HFFc6 (cell line): ENCODE data around the gene FAM200C. TPM values are rescaled to one million over a fixed set of nuclear protein-coding genes. Genes with fewer than 3 reads are reported as not detected.

Experiments
- DNase-seq: peaks from one replicate; pipeline ENCODE4 v3.0.0-alpha.2; 2018
- H3K27ac Mint-ChIP-seq: 2 replicates; pipeline ENCODE4 v1.8.0; 2020; ENCODE audit warnings: mild to moderate bottlenecking, mixed read lengths
- H3K27me3 Mint-ChIP-seq: 2 replicates; pipeline ENCODE4 v1.8.0; 2021; ENCODE audit warnings: mild to moderate bottlenecking, moderate library complexity, mixed read lengths; ENCODE audit not compliant: insufficient read depth
- H3K36me3 Mint-ChIP-seq: 2 replicates; pipeline ENCODE4 v1.8.0; 2021; ENCODE audit warnings: low read depth, mixed read lengths
- H3K4me1 Mint-ChIP-seq: 2 replicates; pipeline ENCODE4 v1.8.0; 2020; ENCODE audit warnings: low read depth, mixed read lengths
- H3K4me3 Mint-ChIP-seq: 2 replicates; pipeline ENCODE4 v1.8.0; 2020; ENCODE audit warnings: mild to moderate bottlenecking, moderate library complexity, mixed read lengths
- H3K9me3 Mint-ChIP-seq: 2 replicates; pipeline ENCODE4 v1.8.0; 2020; ENCODE audit warnings: mild to moderate bottlenecking, mixed read lengths
- total RNA-seq, 6 experiments: library from RNA; stranded (reverse); fragmentation: NEBNext Ultra II Directional; extraction: Animal tissue kit (Norgen Biotek cat#: 25700); gene quantifications; 2 replicates in 1 of 6; 3 replicates in 5 of 6; pipeline ENCODE4 v1.2.3, GENCODE V29; 2021
- TF ChIP-seq, protein P1 (sequence below): fragments of 200-600 bp; sonication (generic); IDR thresholded peaks from 2 replicates; pipeline ENCODE4 v1.5.0; 2021; ENCODE audit warnings: antibody characterized with exemption, mild to moderate bottlenecking

FAM200C gene
- total RNA-seq, 6 experiments from 2014 or later = 1.9 to 3.0 (median 2.6) TPM

DNA sequence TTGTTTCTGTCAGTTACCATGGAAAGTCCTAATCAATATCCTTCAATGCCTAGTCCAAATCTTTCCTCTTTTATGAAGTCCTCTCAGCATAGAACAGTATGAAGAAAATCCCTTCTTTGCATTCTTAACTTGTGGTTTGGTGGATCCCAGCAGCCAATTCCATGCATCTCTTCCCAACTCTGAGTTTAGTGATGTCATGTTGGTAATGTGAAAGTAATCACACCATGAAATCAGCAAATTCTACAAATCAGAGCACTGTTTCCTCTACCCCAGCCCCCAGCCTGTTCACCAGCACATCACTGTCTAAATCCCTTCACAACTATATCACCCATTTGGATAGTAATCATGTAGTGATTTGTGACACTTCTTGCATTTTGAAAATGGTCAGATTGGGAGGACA is 24.7 kb downstream of the FAM200C start:
- Mint-ChIP-seq H3K27me3 (peaks cover 29% of the 10 kb centered on the region), H3K4me3 (no peak overlapping the region), H3K27ac (no peak overlapping the region), H3K9me3 (no peaks in the 10 kb centered on the region), H3K36me3 (no peaks in the 10 kb centered on the region), H3K4me1 (peaks cover 9% of the 10 kb centered on the region)
- TF ChIP-seq, protein P1, sequence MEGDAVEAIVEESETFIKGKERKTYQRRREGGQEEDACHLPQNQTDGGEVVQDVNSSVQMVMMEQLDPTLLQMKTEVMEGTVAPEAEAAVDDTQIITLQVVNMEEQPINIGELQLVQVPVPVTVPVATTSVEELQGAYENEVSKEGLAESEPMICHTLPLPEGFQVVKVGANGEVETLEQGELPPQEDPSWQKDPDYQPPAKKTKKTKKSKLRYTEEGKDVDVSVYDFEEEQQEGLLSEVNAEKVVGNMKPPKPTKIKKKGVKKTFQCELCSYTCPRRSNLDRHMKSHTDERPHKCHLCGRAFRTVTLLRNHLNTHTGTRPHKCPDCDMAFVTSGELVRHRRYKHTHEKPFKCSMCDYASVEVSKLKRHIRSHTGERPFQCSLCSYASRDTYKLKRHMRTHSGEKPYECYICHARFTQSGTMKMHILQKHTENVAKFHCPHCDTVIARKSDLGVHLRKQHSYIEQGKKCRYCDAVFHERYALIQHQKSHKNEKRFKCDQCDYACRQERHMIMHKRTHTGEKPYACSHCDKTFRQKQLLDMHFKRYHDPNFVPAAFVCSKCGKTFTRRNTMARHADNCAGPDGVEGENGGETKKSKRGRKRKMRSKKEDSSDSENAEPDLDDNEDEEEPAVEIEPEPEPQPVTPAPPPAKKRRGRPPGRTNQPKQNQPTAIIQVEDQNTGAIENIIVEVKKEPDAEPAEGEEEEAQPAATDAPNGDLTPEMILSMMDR = no peak
- DNase-seq = no peak

DNA sequence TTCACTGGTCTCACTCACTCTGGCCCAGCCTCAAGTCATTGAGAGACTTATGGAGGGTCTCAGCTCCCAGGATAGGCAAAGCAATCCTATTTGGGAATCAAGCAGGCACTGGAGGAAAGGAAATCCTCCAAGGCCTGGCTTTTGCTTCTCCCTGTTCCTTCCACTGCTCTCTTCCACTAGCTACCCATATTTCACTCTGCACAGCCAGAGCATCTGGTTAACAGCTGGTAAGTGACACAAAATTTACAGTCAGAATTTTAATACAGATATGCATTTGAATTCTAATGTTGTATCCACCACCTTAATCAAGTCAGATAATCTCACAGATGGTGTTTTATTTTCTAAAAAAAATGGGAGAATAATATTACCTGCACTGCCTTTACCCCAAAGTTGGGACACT is 28.6 kb downstream of the FAM200C start:
- Mint-ChIP-seq H3K27ac (no peak overlapping the region), H3K9me3 (no peaks in the 10 kb centered on the region), H3K36me3 (no peaks in the 10 kb centered on the region), H3K4me1 (peaks cover 18% of the 10 kb centered on the region), H3K27me3 (peaks cover 33% of the 10 kb centered on the region), H3K4me3 (peak overlapping the region; percentile 86)
- TF ChIP-seq, protein P1 = no peak
- DNase-seq = no peak

DNA sequence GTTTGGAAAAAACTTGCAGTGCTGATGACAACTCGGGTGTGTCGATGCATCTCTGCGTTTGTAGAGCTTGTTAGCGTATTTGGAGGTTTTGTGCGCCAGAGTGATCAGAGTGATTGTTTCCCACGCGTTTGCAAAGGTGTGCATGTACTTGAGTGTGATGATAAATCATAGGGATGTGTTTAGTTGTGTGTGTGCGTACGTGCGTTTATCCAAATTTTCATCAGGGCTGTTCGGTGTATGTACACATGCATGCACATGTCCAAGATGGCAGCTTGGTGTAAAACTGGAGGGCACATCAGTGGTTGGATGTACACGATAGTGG is 29.2 kb downstream of the FAM200C start:
- Mint-ChIP-seq H3K27ac (no peak overlapping the region; the same call in 1 of the 2 replicates), H3K9me3 (no peaks in the 10 kb centered on the region), H3K27me3 (peaks cover 32% of the 10 kb centered on the region), H3K36me3 (no peaks in the 10 kb centered on the region), H3K4me1 (peaks cover 18% of the 10 kb centered on the region), H3K4me3 (peak overlapping the region; percentile 86)
- TF ChIP-seq, protein P1 = no peak
- no peak for DNase-seq

DNA sequence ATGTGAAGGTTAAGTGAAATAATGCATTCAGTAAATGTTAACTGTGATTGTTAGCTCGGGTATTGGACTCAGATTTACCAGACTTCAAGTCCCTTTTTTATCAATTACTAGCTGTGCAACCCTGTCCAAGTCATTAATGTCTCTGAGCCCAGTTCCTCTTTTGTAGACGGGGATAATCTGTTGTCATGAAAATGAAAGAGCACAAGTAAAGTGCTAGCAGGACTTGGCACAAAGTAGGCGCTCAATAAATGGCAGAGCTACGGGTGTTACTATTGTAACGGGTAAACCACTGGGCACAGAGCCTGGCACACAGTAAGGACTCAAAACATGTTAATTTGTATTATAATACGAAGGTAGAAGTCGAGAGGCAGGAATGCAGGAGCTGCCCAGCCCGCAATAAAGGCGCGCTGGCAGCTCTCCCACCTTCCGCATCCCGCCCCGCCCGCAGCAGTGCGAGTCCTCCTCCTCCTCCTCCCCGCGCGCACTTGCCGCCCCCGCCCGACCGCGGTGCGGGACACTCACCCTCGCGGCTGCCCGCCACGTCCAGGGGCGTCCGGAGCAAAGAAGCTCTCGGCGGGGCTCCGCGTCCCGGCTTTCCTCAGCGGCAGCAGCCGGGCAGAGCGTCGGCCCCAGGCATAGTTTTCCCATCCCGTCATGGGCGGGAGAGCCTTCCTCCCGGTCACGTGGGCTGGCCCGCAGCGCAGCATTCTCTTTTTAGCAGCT is 29.7 kb downstream of the FAM200C start, which contains the start of gene C1QTNF2:
C1QTNF2 (minus strand) TSS at position 637 of the 723 bp plus-strand sequence. CDS start 15,615 bp downstream, outside the sequence.
- H3K4me1 Mint-ChIP-seq = peaks cover 18% of the 10 kb centered on the region
- H3K4me3 Mint-ChIP-seq = peak within 1 kb of the TSS; percentile 86
- no peaks in the 10 kb centered on the region for H3K9me3 Mint-ChIP-seq
- H3K27ac Mint-ChIP-seq = peak within 1 kb of the TSS; percentile 25; the same call in 1 of the 2 replicates
- peak; percentile 43 for DNase-seq
- no peaks in the 10 kb centered on the region for H3K36me3 Mint-ChIP-seq
- H3K27me3 Mint-ChIP-seq = peaks cover 29% of the 10 kb centered on the region
- TF ChIP-seq, protein P1 = no peak

DNA sequence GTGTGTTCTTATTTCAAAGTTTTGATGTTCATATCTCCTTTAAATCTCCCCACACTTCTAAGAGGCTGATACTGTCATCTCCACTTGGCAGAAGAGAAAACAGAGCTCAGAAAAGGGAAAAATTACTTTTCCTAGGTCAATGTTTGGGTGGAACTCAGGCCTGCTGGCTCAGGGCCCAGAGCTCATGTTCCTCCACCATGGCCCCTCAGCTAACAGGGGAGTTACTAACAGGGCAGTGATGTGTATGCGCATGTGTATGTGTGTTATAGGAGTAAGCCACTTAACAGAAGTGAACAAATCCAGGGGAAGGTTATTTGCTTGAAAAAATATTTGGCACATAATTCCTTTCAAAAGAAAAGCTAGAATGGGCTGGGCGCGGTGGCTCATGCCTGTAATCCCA is 32.0 kb downstream of the FAM200C start:
- DNase-seq = no peak
- Mint-ChIP-seq H3K4me1 (peaks cover 18% of the 10 kb centered on the region), H3K27ac (no peak overlapping the region), H3K36me3 (no peaks in the 10 kb centered on the region), H3K4me3 (no peak overlapping the region), H3K27me3 (peaks cover 13% of the 10 kb centered on the region), H3K9me3 (no peaks in the 10 kb centered on the region)
- TF ChIP-seq, protein P1 = no peak
